DLD1 (cell line): ENCODE measurements around the gene CD276.

Experiments
- in situ Hi-C: cut with HindIII; loops from 2 replicates; pipeline ENCODE4 v1.10.0; 2017; ENCODE audit warnings: low sequenced_read_pairs

The CD276 gene

GRCh38 chr15:73683257-73683776 is 866 bp upstream of the CD276 start:
- in situ Hi-C loops: loop anchor here (10.0 kb wide), 1 partner anchor 159 kb away; no protein-coding TSS in a partner anchor

- in situ Hi-C loops: loop anchor here (10.0 kb wide), 1 partner anchor 160 kb away; no protein-coding TSS in a partner anchor
These were observed 635 bp downstream of the CD276 start for GRCh38 chr15:73684581-73685455.

GRCh38 chr15:73685981-73686380 is 1.8 kb downstream of the CD276 start:
- in situ Hi-C loops: loop anchor here (10.0 kb wide), 1 partner anchor 161 kb away; no protein-coding TSS in a partner anchor

- in situ Hi-C loops: loop anchor here (10.0 kb wide), 1 partner anchor 162 kb away; no protein-coding TSS in a partner anchor
These were observed 2.6 kb downstream of the CD276 start for GRCh38 chr15:73686781-73687256.

- in situ Hi-C loops: loop anchor here (10.0 kb wide), 1 partner anchor 163 kb away; no protein-coding TSS in a partner anchor
These were observed 3.2 kb downstream of the CD276 start for GRCh38 chr15:73687351-73687750.

- in situ Hi-C loops: loop anchor here (10.0 kb wide), 1 partner anchor 164 kb away; no protein-coding TSS in a partner anchor
These were observed 4.3 kb downstream of the CD276 start for GRCh38 chr15:73688455-73688854.

GRCh38 chr15:73691396-73691795 is 7.2 kb downstream of the CD276 start:
- in situ Hi-C loops: no loop called here

- in situ Hi-C loops: no loop called here
These were observed 10.2 kb downstream of the CD276 start for GRCh38 chr15:73694419-73694818.

- in situ Hi-C loops: no loop called here
These were observed 11.8 kb downstream of the CD276 start for GRCh38 chr15:73695773-73696640.

- in situ Hi-C loops: no loop called here
These were observed 12.4 kb downstream of the CD276 start for GRCh38 chr15:73696641-73697001.

GRCh38 chr15:73697033-73697467 is 12.9 kb downstream of the CD276 start:
- in situ Hi-C loops: no loop called here

GRCh38 chr15:73699249-73700040 is 15.3 kb downstream of the CD276 start:
- in situ Hi-C loops: loop anchor here (25.0 kb wide), 1 partner anchor 87 kb away; no protein-coding TSS in a partner anchor

GRCh38 chr15:73700041-73700842 is 16.1 kb downstream of the CD276 start:
- in situ Hi-C loops: loop anchor here (25.0 kb wide), 1 partner anchor 88 kb away; no protein-coding TSS in a partner anchor

GRCh38 chr15:73702311-73703239 is 18.4 kb downstream of the CD276 start:
- in situ Hi-C loops: loop anchor here (25.0 kb wide), 1 partner anchor 90 kb away; no protein-coding TSS in a partner anchor

- in situ Hi-C loops: loop anchor here (25.0 kb wide), 1 partner anchor 91 kb away; no protein-coding TSS in a partner anchor
These were observed 19.4 kb downstream of the CD276 start for GRCh38 chr15:73703601-73704000.

- in situ Hi-C loops: loop anchor here (25.0 kb wide), 1 partner anchor 92 kb away; no protein-coding TSS in a partner anchor
These were observed 20.1 kb downstream of the CD276 start for GRCh38 chr15:73704142-73704868.
